HUES6 (cell line): ENCODE data around the gene TMOD1.

Source experiments
- H3K27ac ChIP-seq: 2 replicates; pipeline ENCODE4 v1.7.0; 2013; ENCODE audit warnings: low read depth, mild to moderate bottlenecking, low read length, inconsistent platforms
- H3K27me3 ChIP-seq: 2 replicates; pipeline ENCODE4 v1.6.1; 2013; ENCODE audit warnings: low read length; ENCODE audit not compliant: control insufficient read depth, insufficient read depth
- H3K36me3 ChIP-seq: 2 replicates; pipeline ENCODE4 v1.6.1; 2013; ENCODE audit warnings: low read length; ENCODE audit not compliant: control insufficient read depth, insufficient read depth
- H3K4me1 ChIP-seq: 2 replicates; pipeline ENCODE4 v1.6.1; 2013; ENCODE audit warnings: low read length; ENCODE audit not compliant: control insufficient read depth, insufficient read depth
- H3K4me3 ChIP-seq: 2 replicates; pipeline ENCODE4 v1.5.1; 2013; ENCODE audit warnings: low read depth, low read length
- H3K9ac ChIP-seq: one replicate; pipeline ENCODE4 v1.6.1; 2013; ENCODE audit warnings: mild to moderate bottlenecking, low read length
- H3K9me3 ChIP-seq: 2 replicates; pipeline ENCODE4 v1.6.1; 2013; ENCODE audit warnings: low read depth, low read length; ENCODE audit not compliant: control insufficient read depth, insufficient read depth

The TMOD1 gene

GRCh38 chr9:97625620-97626019 lies 124.2 kb downstream of the TMOD1 start:
- Histone ChIP-seq H3K36me3 (peaks cover 66% of the 10 kb centered on the region), H3K9me3 (peaks cover 29% of the 10 kb centered on the region), H3K27ac (no peak overlapping the region), H3K4me3 (no peak overlapping the region), H3K27me3 (no peaks in the 10 kb centered on the region), H3K9ac (no peak overlapping the region), H3K4me1 (peaks cover 6% of the 10 kb centered on the region; the same call in 1 of the 2 replicates)

GRCh38 chr9:97627624-97628023 lies 126.2 kb downstream of the TMOD1 start:
- Histone ChIP-seq H3K36me3 (peaks cover 46% of the 10 kb centered on the region), H3K9ac (no peak overlapping the region), H3K4me3 (no peak overlapping the region), H3K27ac (no peak overlapping the region), H3K9me3 (peaks cover 14% of the 10 kb centered on the region), H3K4me1 (peaks cover 10% of the 10 kb centered on the region), H3K27me3 (no peaks in the 10 kb centered on the region)

- H3K27me3 ChIP-seq = no peaks in the 10 kb centered on the region
- no peak overlapping the region for H3K27ac ChIP-seq
- H3K4me1 ChIP-seq = peaks cover 10% of the 10 kb centered on the region
- H3K9me3 ChIP-seq = peaks cover 5% of the 10 kb centered on the region
- no peak overlapping the region for H3K4me3 ChIP-seq
- H3K36me3 ChIP-seq = peaks cover 36% of the 10 kb centered on the region
- no peak overlapping the region for H3K9ac ChIP-seq
Observed at GRCh38 chr9:97628668-97629067, 127.2 kb downstream of the TMOD1 start.

- Histone ChIP-seq H3K36me3 (peaks cover 31% of the 10 kb centered on the region), H3K4me3 (no peak overlapping the region), H3K27ac (no peak overlapping the region), H3K4me1 (peaks cover 10% of the 10 kb centered on the region), H3K27me3 (no peaks in the 10 kb centered on the region), H3K9ac (no peak overlapping the region), H3K9me3 (no peaks in the 10 kb centered on the region)
Observed at GRCh38 chr9:97629156-97629555, 127.7 kb downstream of the TMOD1 start.

GRCh38 chr9:97630591-97630990 lies 129.1 kb downstream of the TMOD1 start:
- no peaks in the 10 kb centered on the region for H3K27me3 ChIP-seq
- H3K36me3 ChIP-seq = peaks cover 17% of the 10 kb centered on the region
- H3K4me1 ChIP-seq = peaks cover 16% of the 10 kb centered on the region
- no peak overlapping the region for H3K27ac ChIP-seq
- H3K9ac ChIP-seq = no peak overlapping the region
- H3K4me3 ChIP-seq = no peak overlapping the region
- H3K9me3 ChIP-seq = no peaks in the 10 kb centered on the region

GRCh38 chr9:97632248-97632984 lies 130.9 kb downstream of the TMOD1 start:
- Histone ChIP-seq H3K4me3 (peak overlapping the region; percentile 95), H3K27me3 (no peaks in the 10 kb centered on the region), H3K4me1 (peaks cover 24% of the 10 kb centered on the region), H3K9me3 (no peaks in the 10 kb centered on the region), H3K9ac (peak overlapping the region; percentile 89), H3K27ac (peak overlapping the region; percentile 88), H3K36me3 (peaks cover 3% of the 10 kb centered on the region; the same call in 1 of the 2 replicates)

GRCh38 chr9:97632985-97633858 lies 131.8 kb downstream of the TMOD1 start, which contains the start of the genes NCBP1 and TSTD2:
NCBP1 (plus strand) TSS chr9:97633821; CDS start chr9:97633882, 61 bp downstream.
TSTD2 (minus strand) TSS chr9:97633368; CDS start chr9:97627562, 5,806 bp downstream.
- peaks cover 24% of the 10 kb centered on the region for H3K4me1 ChIP-seq
- peak within 1 kb of the TSS; percentile 89 for H3K9ac ChIP-seq
- peak within 1 kb of the TSS; percentile 95 for H3K4me3 ChIP-seq
- H3K27ac ChIP-seq = peak within 1 kb of the TSS; percentile 88
- peaks cover 3% of the 10 kb centered on the region; the same call in 1 of the 2 replicates for H3K36me3 ChIP-seq
- no peaks in the 10 kb centered on the region for H3K9me3 ChIP-seq
- no peaks in the 10 kb centered on the region for H3K27me3 ChIP-seq

GRCh38 chr9:97633859-97634490 lies 132.5 kb downstream of the TMOD1 start:
- H3K4me3 ChIP-seq = peak overlapping the region; percentile 95
- H3K27ac ChIP-seq = peak overlapping the region; percentile 88
- peaks cover 3% of the 10 kb centered on the region; the same call in 1 of the 2 replicates for H3K36me3 ChIP-seq
- H3K9me3 ChIP-seq = no peaks in the 10 kb centered on the region
- H3K4me1 ChIP-seq = peaks cover 21% of the 10 kb centered on the region
- H3K9ac ChIP-seq = peak overlapping the region; percentile 89
- no peaks in the 10 kb centered on the region for H3K27me3 ChIP-seq

- H3K4me1 ChIP-seq = peaks cover 18% of the 10 kb centered on the region
- H3K4me3 ChIP-seq = peak overlapping the region; percentile 95
- H3K27ac ChIP-seq = no peak overlapping the region
- peaks cover 1% of the 10 kb centered on the region; the same call in 1 of the 2 replicates for H3K36me3 ChIP-seq
- H3K9ac ChIP-seq = no peak overlapping the region
- H3K9me3 ChIP-seq = no peaks in the 10 kb centered on the region
- H3K27me3 ChIP-seq = no peaks in the 10 kb centered on the region
Observed at GRCh38 chr9:97635026-97635425, 133.6 kb downstream of the TMOD1 start.

GRCh38 chr9:97636903-97637302 lies 135.4 kb downstream of the TMOD1 start:
- no peak overlapping the region for H3K9ac ChIP-seq

More at GRCh38 chr9:97636903-97637302, 135.4 kb downstream of the TMOD1 start:
- Histone ChIP-seq H3K27me3 (no peaks in the 10 kb centered on the region), H3K9me3 (no peaks in the 10 kb centered on the region), H3K36me3 (peaks cover 12% of the 10 kb centered on the region), H3K27ac (no peak overlapping the region), H3K4me1 (peaks cover 16% of the 10 kb centered on the region), H3K4me3 (peak overlapping the region; percentile 15; the same call in 1 of the 2 replicates)
